GM18870 (cell line): ENCODE measurements around the gene PISD.

Source experiments
- ATAC-seq: cut with Tn5 transposase; IDR thresholded peaks from one replicate; pipeline ENCODE4 v1.9.1; 2021; ENCODE audit warnings: moderate library complexity; ENCODE audit not compliant: unreplicated experiment

Gene PISD

GRCh38 chr22:31578171-31578570, 83.8 kb downstream of the PISD start:
- ATAC-seq: no peak

DNA sequence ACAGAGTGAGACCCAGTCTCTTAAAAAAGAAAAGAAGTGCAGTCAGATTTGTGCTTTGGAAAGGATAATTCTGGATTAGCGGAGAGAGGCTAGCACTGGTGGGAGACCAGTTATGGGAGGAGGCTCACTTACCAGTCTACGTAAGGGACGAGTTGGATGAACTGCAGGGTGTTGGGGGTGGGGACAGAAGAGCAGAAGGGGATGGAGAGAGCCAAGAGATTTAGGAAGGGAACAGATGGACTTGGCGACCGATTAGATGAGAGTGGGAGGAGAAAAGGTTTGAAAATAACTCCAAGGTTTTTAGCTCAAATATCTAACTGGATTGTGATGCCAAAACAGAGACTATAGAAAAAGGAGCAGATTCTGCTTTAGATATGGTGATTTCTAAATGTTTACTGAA, 84.3 kb downstream of the PISD start:
- ATAC-seq: no peak

GRCh38 chr22:31575190-31575589, 86.8 kb downstream of the PISD start:
- no peak for ATAC-seq

DNA sequence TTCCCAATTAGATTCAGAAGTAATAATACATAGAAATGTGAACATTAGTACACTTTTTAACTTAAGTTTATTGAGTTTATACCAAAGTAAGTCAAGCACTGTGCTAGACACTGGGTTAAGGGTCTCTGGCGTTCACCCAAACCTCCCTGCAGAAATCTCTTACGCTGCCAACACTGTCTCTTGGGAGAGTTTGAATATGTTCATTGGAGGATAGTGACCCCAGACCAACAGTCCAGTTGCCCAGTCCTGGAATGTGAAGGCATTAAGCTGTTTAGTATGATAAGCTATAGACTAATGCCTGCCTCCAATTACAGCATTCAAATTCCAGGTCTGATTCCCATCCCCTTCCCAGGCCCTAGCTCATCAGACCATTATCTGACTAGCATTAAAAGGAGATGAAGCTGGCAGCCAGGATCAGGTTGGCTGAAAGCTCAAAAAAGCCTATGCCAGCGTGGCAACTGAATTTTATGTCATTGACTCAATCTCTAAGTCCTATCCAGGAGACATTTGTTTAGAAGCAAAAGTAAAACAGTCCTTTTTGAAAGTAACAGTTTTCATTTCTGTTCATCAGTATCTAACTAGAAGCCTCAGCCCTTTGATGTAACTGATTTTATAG, 87.9 kb downstream of the PISD start:
- ATAC-seq: no peak

DNA sequence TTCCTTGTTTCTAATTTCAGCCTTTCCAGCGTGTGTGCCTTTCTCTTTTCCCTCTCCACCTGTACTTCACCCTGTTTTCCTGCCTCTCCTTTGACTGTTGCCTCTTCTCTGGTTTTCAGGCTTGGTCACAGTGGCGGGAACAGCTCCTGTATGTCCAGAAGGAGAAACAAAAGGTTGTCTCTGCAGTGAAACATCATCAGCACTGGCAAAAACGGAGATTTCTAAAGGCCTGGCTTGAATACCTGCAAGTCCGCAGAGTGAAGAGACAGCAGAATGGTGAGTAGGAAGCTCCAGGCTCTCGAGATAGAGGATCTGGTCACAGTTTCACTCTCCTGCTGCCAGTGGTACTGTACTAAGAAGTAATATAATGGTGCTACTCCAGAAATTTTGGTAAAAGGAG, 89.1 kb downstream of the PISD start:
- no peak for ATAC-seq

- ATAC-seq: no peak
Measured at GRCh38 chr22:31569126-31569525, 92.9 kb downstream of the PISD start.
